Epithelial cell of esophagus (primary cell): ENCODE results near the gene PPP1R14C.

Experiments used
- DNase-seq: peaks from one replicate; pipeline ENCODE4 v3.0.0; 2010; ENCODE audit warnings: low read depth
- H3K4me3 ChIP-seq: 2 replicates; pipeline ENCODE4 v1.5.1; 2011; ENCODE audit warnings: mild to moderate bottlenecking, low read length, control low read depth
- CTCF ChIP-seq: IDR thresholded peaks from 2 replicates; pipeline ENCODE4 v1.5.1; 2011; ENCODE audit warnings: low read depth, mild to moderate bottlenecking, low read length, control low read depth, inconsistent platforms; ENCODE audit not compliant: insufficient read depth; ENCODE audit errors: missing control alignments

The PPP1R14C gene

DNA sequence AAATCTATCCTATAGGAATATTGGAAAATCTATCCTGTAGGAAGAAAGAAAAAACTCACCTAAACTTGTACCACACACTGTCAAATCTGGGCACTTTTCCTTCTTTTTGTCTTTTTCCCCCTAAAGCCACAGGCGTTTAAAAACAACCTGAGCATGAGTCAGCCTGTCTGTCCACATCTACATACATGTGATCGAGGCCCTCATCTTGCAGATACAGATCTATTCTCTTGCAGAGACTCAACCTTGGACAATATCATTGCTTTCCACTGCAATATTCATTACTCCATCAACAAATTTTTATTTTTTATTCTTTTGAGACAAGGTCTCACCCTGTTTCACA is 130.1 kb downstream of the PPP1R14C start:
- H3K4me3 ChIP-seq: no peak overlapping the region
- TF ChIP-seq CTCF: no peak
- no peak for DNase-seq

GRCh38 chr6:150273457-150274309 is 130.8 kb downstream of the PPP1R14C start:
- no peak for TF ChIP-seq CTCF
- H3K4me3 ChIP-seq: no peak overlapping the region
- no peak for DNase-seq

DNA sequence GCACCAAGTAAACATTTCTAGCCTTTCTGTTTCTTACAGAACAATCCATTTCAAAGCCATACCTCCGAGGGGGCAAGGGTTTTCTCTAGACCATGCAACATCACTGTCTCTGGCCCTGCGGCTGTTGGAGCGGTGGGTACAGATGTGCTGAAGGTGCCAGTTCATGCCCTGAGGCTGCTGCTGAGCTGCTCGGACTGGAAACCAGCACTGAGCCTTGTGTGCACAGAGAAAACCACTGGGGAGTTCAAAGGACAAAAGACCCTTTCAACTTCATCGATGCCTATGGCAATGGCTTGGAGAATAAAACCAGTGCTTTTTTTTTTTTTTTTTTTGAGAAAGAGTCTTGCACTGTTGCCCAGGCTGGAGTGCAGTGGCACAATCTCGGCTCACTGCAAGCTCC is 132.6 kb downstream of the PPP1R14C start:
- H3K4me3 ChIP-seq: no peak overlapping the region
- TF ChIP-seq CTCF: no peak
- no peak for DNase-seq

DNA sequence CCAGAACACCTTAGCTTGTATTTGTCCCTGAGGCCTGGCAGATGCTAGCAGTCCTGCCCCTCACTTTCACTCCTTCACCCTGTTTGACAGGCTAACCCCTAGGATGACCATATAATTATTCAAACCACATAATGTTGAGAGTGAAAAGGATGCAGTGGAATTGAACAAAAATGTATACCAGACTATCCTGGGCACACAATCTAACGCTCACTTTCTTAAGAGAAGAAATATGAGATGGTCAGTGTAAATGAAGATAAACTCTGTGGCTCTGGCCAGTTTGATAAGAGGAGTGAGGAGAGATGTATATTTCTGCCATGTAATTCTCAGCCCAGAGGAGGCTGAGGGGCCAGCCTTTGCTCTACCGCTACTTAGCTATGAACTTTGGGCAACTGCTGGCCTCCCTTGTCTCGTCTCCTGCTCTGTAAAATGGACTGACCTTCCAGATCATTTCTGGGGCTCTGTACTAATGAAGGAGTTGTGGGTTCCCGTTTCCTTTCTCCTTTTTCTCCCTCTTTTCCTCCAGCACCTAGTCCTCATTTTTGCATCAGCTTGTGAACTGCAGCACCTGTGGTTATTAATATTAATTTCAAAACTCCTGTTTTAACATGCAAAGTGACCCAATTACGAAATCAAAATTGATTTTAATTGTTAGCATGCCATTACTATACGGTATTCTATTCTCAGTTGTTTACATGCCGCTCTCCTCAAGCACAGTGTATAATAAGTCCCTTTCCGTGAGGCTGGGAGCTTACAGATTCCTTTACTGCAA is 133.5 kb downstream of the PPP1R14C start:
- no peak for TF ChIP-seq CTCF
- no peak for DNase-seq
- no peak overlapping the region for H3K4me3 ChIP-seq

GRCh38 chr6:150276937-150277742 is 134.3 kb downstream of the PPP1R14C start:
- TF ChIP-seq CTCF: no peak
- no peak for DNase-seq
- H3K4me3 ChIP-seq: no peak overlapping the region

DNA sequence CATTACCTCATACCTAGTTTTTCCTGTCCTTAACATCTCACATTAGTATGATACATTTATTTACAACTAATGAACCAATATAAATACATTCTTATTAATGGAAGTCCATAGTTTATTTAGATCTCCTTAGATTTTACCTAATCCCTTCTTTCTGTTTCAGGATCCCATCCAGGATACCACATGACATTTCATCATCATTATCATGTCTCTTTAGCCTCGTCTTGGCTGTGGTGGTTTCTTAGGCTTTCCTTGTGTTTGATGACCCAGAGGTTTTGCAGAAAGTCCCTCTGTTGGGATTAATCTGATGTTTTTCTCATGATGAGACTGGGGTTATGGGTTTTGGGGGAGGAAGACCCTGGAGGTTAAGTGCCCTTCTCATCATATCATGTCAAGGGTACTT is 136.7 kb downstream of the PPP1R14C start:
- no peak for DNase-seq
- H3K4me3 ChIP-seq: no peak overlapping the region
- TF ChIP-seq CTCF: no peak
